Measurements from ENCODE around the gene NFAM1.

The NFAM1 gene

DNA sequence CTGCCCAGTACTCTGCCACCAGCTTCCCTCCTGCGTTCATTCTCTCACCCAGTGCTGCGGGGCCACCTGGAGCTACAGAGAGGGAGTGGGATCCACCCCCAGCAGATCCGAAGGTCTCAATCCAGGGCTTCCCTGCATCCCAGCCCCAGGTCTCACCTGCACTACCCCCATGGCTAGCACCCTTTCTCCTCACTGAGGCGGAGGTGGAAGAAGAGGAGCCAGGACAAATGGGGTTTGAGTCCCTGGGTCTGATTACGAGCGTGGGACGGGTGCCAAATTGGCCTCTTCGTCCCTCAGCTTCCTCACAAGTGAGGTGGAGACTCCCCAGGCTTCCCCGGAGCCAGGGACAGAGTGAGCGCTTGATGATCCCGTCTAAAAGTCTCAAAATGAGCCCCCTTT lies 64.2 kb downstream of the NFAM1 start:
- 4% methylated on average over 9 of the region's 11 CpGs for WGBS
- no peak overlapping the region for H4K91ac ChIP-seq (ENCODE audit: low read length)

DNA sequence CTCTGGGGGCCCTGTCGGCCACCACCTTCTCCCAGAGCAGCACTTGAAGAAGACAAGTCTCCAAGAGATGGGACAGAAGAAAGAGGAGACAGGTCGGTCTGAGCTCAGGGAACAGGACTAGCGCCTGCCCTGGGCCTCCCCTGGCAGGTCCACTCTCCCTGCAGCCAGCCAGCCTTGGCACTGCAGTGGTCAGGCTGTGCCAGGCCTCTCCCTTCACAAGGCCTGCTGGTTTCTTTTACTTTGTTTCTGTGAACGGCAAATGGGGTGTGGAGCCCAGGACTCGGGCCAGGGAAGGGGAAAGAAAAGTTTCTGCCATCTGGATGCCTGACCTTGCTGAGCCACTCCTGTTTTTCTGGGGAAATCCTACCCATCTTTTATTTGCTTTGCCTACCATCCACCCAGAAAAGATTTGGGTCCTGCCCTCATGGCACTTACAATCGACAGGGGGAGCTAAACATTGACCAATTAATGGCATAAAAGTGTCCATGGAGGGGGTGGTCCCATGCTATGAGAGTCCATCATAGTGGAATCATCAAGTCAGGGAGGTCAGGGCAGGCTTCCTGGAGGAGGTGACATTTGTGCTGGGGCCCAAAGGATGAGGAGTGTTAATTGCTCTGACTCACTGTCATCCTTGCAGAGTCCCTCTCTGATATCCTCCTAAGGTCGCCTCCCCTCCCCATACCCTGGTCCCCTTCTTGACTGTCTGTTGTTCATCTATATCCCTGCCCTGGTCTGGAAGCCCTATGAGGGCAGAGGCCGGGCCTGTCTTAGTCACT lies 65.2 kb downstream of the NFAM1 start:
- Histone ChIP-seq H3K9me3 (ENCODE audit: control insufficient read depth, low read length) (no peaks in the 10 kb centered on the region), H2BK15ac (ENCODE audit: low read depth, poor library complexity, severe bottlenecking) (no peak overlapping the region), H3K4ac (ENCODE audit: low read depth in 1 of 2, low read length in 2 of 2) (no peak overlapping the region), H2BK12ac (ENCODE audit: low read length in 2 of 2) (no peak overlapping the region), H3K4me1 (ENCODE audit: control insufficient read depth, insufficient read depth, low read depth, low read length) (peaks cover 30% of the 10 kb centered on the region), H3K79me1 (replicated peaks; ENCODE audit: low read length, poor library complexity, severe bottlenecking) (no peaks in the 10 kb centered on the region), H3K27me3 (ENCODE audit: control insufficient read depth in 1 of 2, insufficient read depth in 1 of 2, low read length in 2 of 2) (peaks cover 63 to 78% of the 10 kb centered on the region in 2 experiments), H3K4me3 (ENCODE audit: insufficient read depth in 1 of 2, low read depth in 1 of 2, low read length in 2 of 2) (no peak overlapping the region), H3K4me2 (ENCODE audit: low read length, poor library complexity, severe bottlenecking) (no peak overlapping the region), H2BK5ac (ENCODE audit: low read depth, low read length, poor library complexity, severe bottlenecking) (no peak overlapping the region), H2BK120ac (ENCODE audit: low read depth, low read length) (no peak overlapping the region), H3K9ac (ENCODE audit: low read length) (no peak overlapping the region), H3K18ac (ENCODE audit: low read depth in 1 of 2, low read length in 2 of 2) (no peak overlapping the region), H3K27ac (ENCODE audit: low read length, poor library complexity, severe bottlenecking) (no peak overlapping the region), H3K14ac (ENCODE audit: low read length in 2 of 2) (no peak overlapping the region), H3K36me3 (ENCODE audit: control insufficient read depth in 1 of 2, insufficient read depth in 2 of 2, low read depth in 1 of 2, low read length in 2 of 2) (no peaks in the 10 kb centered on the region), H2AFZ (ENCODE audit: low read depth, low read length) (no peak overlapping the region), H3K23ac (ENCODE audit: low read length in 2 of 2) (no peak overlapping the region), H4K91ac (ENCODE audit: low read length) (no peak overlapping the region), H4K8ac (ENCODE audit: low read length) (no peak overlapping the region), H2AK5ac (ENCODE audit: low read length, severe bottlenecking) (no peak overlapping the region)
- 85% methylated on average over 8 of the region's 8 CpGs for WGBS
- DNase-seq = no peak

More for the DNA sequence above, 64.2 kb downstream of the NFAM1 start:
- Histone ChIP-seq H3K23ac (ENCODE audit: low read length in 2 of 2) (peak overlapping the region in 1 of 2 experiments; percentile 90), H2AK5ac (ENCODE audit: low read length, severe bottlenecking) (no peak overlapping the region), H3K9me3 (ENCODE audit: control insufficient read depth, low read length) (no peaks in the 10 kb centered on the region), H4K8ac (ENCODE audit: low read length) (no peak overlapping the region), H2AFZ (ENCODE audit: low read depth, low read length) (no peak overlapping the region), H2BK15ac (ENCODE audit: low read depth, poor library complexity, severe bottlenecking) (no peak overlapping the region), H3K9ac (ENCODE audit: low read length) (no peak overlapping the region), H2BK5ac (ENCODE audit: low read depth, low read length, poor library complexity, severe bottlenecking) (no peak overlapping the region), H3K4me2 (ENCODE audit: low read length, poor library complexity, severe bottlenecking) (peak overlapping the region; percentile 98), H3K36me3 (ENCODE audit: control insufficient read depth in 1 of 2, insufficient read depth in 2 of 2, low read depth in 1 of 2, low read length in 2 of 2) (no peaks in the 10 kb centered on the region), H3K14ac (ENCODE audit: low read length in 2 of 2) (no peak overlapping the region), H3K4ac (ENCODE audit: low read depth in 1 of 2, low read length in 2 of 2) (no peak overlapping the region), H3K4me1 (ENCODE audit: control insufficient read depth, insufficient read depth, low read depth, low read length) (peaks cover 30% of the 10 kb centered on the region), H2BK12ac (ENCODE audit: low read length in 2 of 2) (no peak overlapping the region), H2BK120ac (ENCODE audit: low read depth, low read length) (no peak overlapping the region), H3K79me1 (replicated peaks; ENCODE audit: low read length, poor library complexity, severe bottlenecking) (no peaks in the 10 kb centered on the region), H3K27me3 (ENCODE audit: control insufficient read depth in 1 of 2, insufficient read depth in 1 of 2, low read length in 2 of 2) (peaks cover 56 to 68% of the 10 kb centered on the region in 2 experiments), H3K4me3 (ENCODE audit: insufficient read depth in 1 of 2, low read depth in 1 of 2, low read length in 2 of 2) (peak overlapping the region in 1 of 2 experiments; percentile 19), H3K18ac (ENCODE audit: low read depth in 1 of 2, low read length in 2 of 2) (no peak overlapping the region), H3K27ac (ENCODE audit: low read length, poor library complexity, severe bottlenecking) (no peak overlapping the region)
- DNase-seq = no peak

DNA sequence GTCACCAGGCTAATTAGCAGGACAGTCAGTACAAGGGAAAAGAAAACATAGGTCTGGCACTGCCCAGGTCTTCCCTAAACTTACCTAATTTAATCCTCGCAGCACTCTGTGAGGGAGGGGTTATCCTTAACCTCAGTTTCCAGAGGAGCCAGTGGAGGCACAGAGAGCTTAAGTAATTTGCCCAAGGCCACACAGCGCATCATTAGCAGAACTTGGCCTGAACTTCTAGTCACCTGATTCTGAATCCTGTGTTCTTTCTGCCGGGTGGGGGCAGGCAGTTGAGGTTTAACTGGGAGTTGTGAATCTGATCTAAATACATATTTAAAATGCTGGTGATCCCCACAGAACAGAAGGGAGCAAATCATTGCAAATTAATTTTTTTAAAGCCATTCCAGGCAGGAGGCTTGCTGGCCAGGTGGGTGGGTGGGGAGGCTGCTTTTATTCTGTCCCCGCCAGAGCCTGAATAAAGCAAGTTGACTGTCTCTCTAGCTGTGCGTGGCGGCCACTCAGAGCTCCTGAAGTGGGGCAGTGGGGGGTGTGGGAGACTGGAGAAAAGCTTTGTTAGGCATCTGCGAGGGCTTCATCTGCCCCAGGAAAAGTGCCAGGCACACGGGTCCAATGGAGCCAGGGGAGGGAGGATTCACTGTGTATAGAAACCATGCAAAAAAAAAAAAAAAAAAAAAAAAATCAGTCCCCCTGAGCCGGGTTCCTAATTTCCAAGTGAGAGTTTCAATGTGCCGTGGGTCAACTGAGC lies 66.1 kb downstream of the NFAM1 start:
- H3K9ac ChIP-seq (ENCODE audit: low read length) = no peak overlapping the region
- WGBS = 54% methylated on average over 9 of the region's 10 CpGs
- no peak overlapping the region for H3K18ac ChIP-seq (ENCODE audit: low read depth in 1 of 2, low read length in 2 of 2)
- H3K23ac ChIP-seq (ENCODE audit: low read length in 2 of 2) = no peak overlapping the region
- no peak overlapping the region for H3K14ac ChIP-seq (ENCODE audit: low read length in 2 of 2)
- peaks cover 29% of the 10 kb centered on the region for H3K4me1 ChIP-seq (ENCODE audit: control insufficient read depth, insufficient read depth, low read depth, low read length)
- no peaks in the 10 kb centered on the region for H3K9me3 ChIP-seq (ENCODE audit: control insufficient read depth, low read length)
- DNase-seq = no peak
- no peak overlapping the region for H2AFZ ChIP-seq (ENCODE audit: low read depth, low read length)
- H3K79me1 ChIP-seq (replicated peaks; ENCODE audit: low read length, poor library complexity, severe bottlenecking) = no peaks in the 10 kb centered on the region
- no peak overlapping the region for H4K91ac ChIP-seq (ENCODE audit: low read length)
- H3K4me2 ChIP-seq (ENCODE audit: low read length, poor library complexity, severe bottlenecking) = no peak overlapping the region
- H3K27me3 ChIP-seq (ENCODE audit: control insufficient read depth in 1 of 2, insufficient read depth in 1 of 2, low read length in 2 of 2) = peaks cover 66 to 80% of the 10 kb centered on the region in 2 experiments
- H2BK5ac ChIP-seq (ENCODE audit: low read depth, low read length, poor library complexity, severe bottlenecking) = no peak overlapping the region
- H2AK5ac ChIP-seq (ENCODE audit: low read length, severe bottlenecking) = no peak overlapping the region
- H3K4me3 ChIP-seq (ENCODE audit: insufficient read depth in 1 of 2, low read depth in 1 of 2, low read length in 2 of 2) = no peak overlapping the region
- no peak overlapping the region for H2BK120ac ChIP-seq (ENCODE audit: low read depth, low read length)
- H3K4ac ChIP-seq (ENCODE audit: low read depth in 1 of 2, low read length in 2 of 2) = no peak overlapping the region
- H3K36me3 ChIP-seq (ENCODE audit: control insufficient read depth in 1 of 2, insufficient read depth in 2 of 2, low read depth in 1 of 2, low read length in 2 of 2) = no peaks in the 10 kb centered on the region
- no peak overlapping the region for H2BK15ac ChIP-seq (ENCODE audit: low read depth, poor library complexity, severe bottlenecking)
- no peak overlapping the region for H3K27ac ChIP-seq (ENCODE audit: low read length, poor library complexity, severe bottlenecking)
- H4K8ac ChIP-seq (ENCODE audit: low read length) = no peak overlapping the region
- no peak overlapping the region for H2BK12ac ChIP-seq (ENCODE audit: low read length in 2 of 2)

DNA sequence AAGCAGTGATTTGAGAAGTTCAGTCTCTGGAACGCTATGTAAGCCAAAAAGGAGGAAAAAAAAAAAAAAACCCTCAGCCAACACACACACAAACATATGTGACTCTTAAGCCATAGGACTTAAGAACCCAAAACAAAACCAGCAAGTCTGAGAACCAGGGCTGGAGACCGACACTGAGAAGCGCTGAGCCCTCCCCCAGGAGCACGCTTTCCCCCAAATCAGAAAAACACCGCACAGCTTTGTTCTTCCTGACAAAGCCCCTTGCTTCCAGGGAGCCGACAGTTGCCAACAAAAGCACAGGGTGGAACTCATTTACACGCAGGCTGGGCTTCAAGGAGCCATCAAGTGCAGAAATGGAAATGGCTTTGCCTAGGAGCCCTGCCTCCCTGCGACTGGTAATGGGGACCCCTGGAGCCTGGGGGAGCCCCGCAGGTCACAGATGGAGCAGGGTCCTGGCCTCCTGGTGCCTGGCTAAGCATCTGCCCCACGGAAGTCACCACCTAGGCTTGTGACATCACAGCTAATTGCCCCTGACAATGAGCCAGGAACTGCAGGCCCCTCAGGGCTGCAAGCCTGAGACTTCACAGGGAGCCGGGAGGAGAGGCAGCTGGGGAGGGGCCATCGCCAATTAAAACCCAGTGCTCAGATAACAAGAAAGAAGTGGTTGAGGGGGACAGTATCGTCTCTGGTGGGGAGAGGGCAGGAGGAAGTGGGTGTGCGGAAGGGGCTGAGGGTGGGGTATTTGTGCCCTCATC lies 66.9 kb downstream of the NFAM1 start:
- Histone ChIP-seq H3K4me2 (ENCODE audit: low read length, poor library complexity, severe bottlenecking) (no peak overlapping the region), H3K36me3 (ENCODE audit: control insufficient read depth in 1 of 2, insufficient read depth in 2 of 2, low read depth in 1 of 2, low read length in 2 of 2) (no peaks in the 10 kb centered on the region), H3K79me1 (replicated peaks; ENCODE audit: low read length, poor library complexity, severe bottlenecking) (no peaks in the 10 kb centered on the region), H3K23ac (ENCODE audit: low read length in 2 of 2) (no peak overlapping the region), H3K27ac (ENCODE audit: low read length, poor library complexity, severe bottlenecking) (no peak overlapping the region), H3K4me3 (ENCODE audit: insufficient read depth in 1 of 2, low read depth in 1 of 2, low read length in 2 of 2) (peak overlapping the region in 1 of 2 experiments; percentile 43), H4K8ac (ENCODE audit: low read length) (no peak overlapping the region), H3K18ac (ENCODE audit: low read depth in 1 of 2, low read length in 2 of 2) (no peak overlapping the region), H2BK15ac (ENCODE audit: low read depth, poor library complexity, severe bottlenecking) (no peak overlapping the region), H3K14ac (ENCODE audit: low read length in 2 of 2) (no peak overlapping the region), H3K27me3 (ENCODE audit: control insufficient read depth in 1 of 2, insufficient read depth in 1 of 2, low read length in 2 of 2) (peaks cover 66 to 77% of the 10 kb centered on the region in 2 experiments), H2BK5ac (ENCODE audit: low read depth, low read length, poor library complexity, severe bottlenecking) (no peak overlapping the region), H3K4me1 (ENCODE audit: control insufficient read depth, insufficient read depth, low read depth, low read length) (peaks cover 29% of the 10 kb centered on the region), H3K4ac (ENCODE audit: low read depth in 1 of 2, low read length in 2 of 2) (no peak overlapping the region), H3K9me3 (ENCODE audit: control insufficient read depth, low read length) (no peaks in the 10 kb centered on the region), H3K9ac (ENCODE audit: low read length) (peak overlapping the region; percentile 23), H2BK120ac (ENCODE audit: low read depth, low read length) (no peak overlapping the region), H2AK5ac (ENCODE audit: low read length, severe bottlenecking) (no peak overlapping the region), H2AFZ (ENCODE audit: low read depth, low read length) (no peak overlapping the region), H4K91ac (ENCODE audit: low read length) (no peak overlapping the region), H2BK12ac (ENCODE audit: low read length in 2 of 2) (no peak overlapping the region)
- DNase-seq = no peak
- 8% methylated on average over 11 of the region's 14 CpGs for WGBS

Data from mesenchymal stem cell (in vitro differentiated cells and primary cell).